HepG2 (cell line): ENCODE measurements around the gene S100P. TPM values are rescaled to one million over a fixed set of nuclear protein-coding genes. Genes with fewer than 3 reads are reported as not detected.

Source experiments
- ATAD3A ChIP-seq: sonication (generic); formaldehyde crosslinking; IDR thresholded peaks from 2 replicates; pipeline ENCODE4 v1.4.0; 2020; ENCODE audit warnings: missing genetic modification reagents
- BCL6 ChIP-seq: IDR thresholded peaks from 2 replicates; pipeline ENCODE4 v1.6.1; 2016; ENCODE audit warnings: missing genetic modification reagents, missing compliant biosample characterization
- CEBPG ChIP-seq: IDR thresholded peaks from 2 replicates; pipeline ENCODE4 v1.6.1; 2016
- HCFC1 ChIP-seq: fragments of 150-350 bp; IDR thresholded peaks from 2 replicates; pipeline ENCODE4 v1.6.1; 2014; ENCODE audit warnings: low read depth, low read length
- HDAC2 ChIP-seq: sonication (generic); formaldehyde crosslinking; IDR thresholded peaks from 2 replicates; pipeline ENCODE4 v1.4.0; 2020; ENCODE audit warnings: missing genetic modification reagents
- JUN ChIP-seq: sonication (generic); formaldehyde crosslinking; IDR thresholded peaks from 2 replicates; pipeline ENCODE4 v1.4.0; 2020; ENCODE audit warnings: mild to moderate bottlenecking, missing genetic modification reagents
- KDM1A ChIP-seq: IDR thresholded peaks from 2 replicates; pipeline ENCODE4 v1.6.1; 2016; ENCODE audit warnings: missing compliant biosample characterization
- KDM2A ChIP-seq: sonication (generic); formaldehyde crosslinking; IDR thresholded peaks from 2 replicates; pipeline ENCODE4 v1.4.0; 2020; ENCODE audit warnings: low read depth, missing genetic modification reagents, borderline replicate concordance
- NCOA1 ChIP-seq: sonication (generic); formaldehyde crosslinking; IDR thresholded peaks from 2 replicates; pipeline ENCODE4 v1.9.0; 2021; ENCODE audit warnings: missing genetic modification reagents
- RNF2 ChIP-seq: fragments of 450-650 bp; conservative IDR thresholded peaks from 2 replicates; pipeline ENCODE4 v1.6.1; 2016; ENCODE audit warnings: low read depth
- SOX5 ChIP-seq: IDR thresholded peaks from 2 replicates; pipeline ENCODE4 v1.6.1; 2016; ENCODE audit warnings: borderline replicate concordance
- TAF1 ChIP-seq: sonication (generic); formaldehyde crosslinking; IDR thresholded peaks from 2 replicates; pipeline ENCODE4 v1.4.0; 2020; ENCODE audit warnings: missing genetic modification reagents
- TGIF2 ChIP-seq: IDR thresholded peaks from 2 replicates; pipeline ENCODE4 v1.6.1; 2016; ENCODE audit warnings: control low read depth, missing compliant biosample characterization
- ZBTB38 ChIP-seq: sonication (generic); formaldehyde crosslinking; IDR thresholded peaks from 2 replicates; pipeline ENCODE4 v1.5.1; 2020; ENCODE audit warnings: mild to moderate bottlenecking, missing genetic modification reagents
- ZBTB46 ChIP-seq: sonication (generic); formaldehyde crosslinking; IDR thresholded peaks from 2 replicates; pipeline ENCODE4 v1.4.0; 2020; ENCODE audit warnings: mild to moderate bottlenecking, missing genetic modification reagents, borderline replicate concordance
- ZFP62 ChIP-seq: sonication (generic); formaldehyde crosslinking; IDR thresholded peaks from 2 replicates; pipeline ENCODE4 v1.4.0; 2020; ENCODE audit warnings: missing genetic modification reagents
- ZNF160 ChIP-seq: sonication (generic); formaldehyde crosslinking; IDR thresholded peaks from 2 replicates; pipeline ENCODE4 v1.8.0; 2022; ENCODE audit warnings: mild to moderate bottlenecking, inconsistent platforms, missing genetic modification reagents
- ZNF614 ChIP-seq: IDR thresholded peaks from 2 replicates; pipeline ENCODE4 v1.6.1; 2018; ENCODE audit warnings: missing biosample characterization, missing genetic modification reagents, inconsistent platforms, borderline replicate concordance
- polyA plus RNA-seq, 8 experiments: library from polyadenylated mRNA; depleted of rRNA in 3 of 8; stranded (reverse) in 7 of 8; unstranded in 1 of 8; fragments of >200 nt; fragmentation: Illumina TruSeq in 4 of 8; extraction: Trizol in 4 of 8; gene quantifications; 2 replicates each; pipeline versions ENCODE4 v1.2.1 to v1.2.3, GENCODE V29; 2011 to 2016; ENCODE audit warnings: low read depth in 4 of 8, missing spikeins in 1 of 8, mixed read lengths in 1 of 8; ENCODE audit not compliant: insufficient read depth in 1 of 8
- total RNA-seq, 5 experiments: library from RNA; depleted of rRNA; stranded (reverse); fragments of >200 nt; fragmentation: Illumina TruSeq; extraction: Trizol; gene quantifications; 2 replicates each; pipeline ENCODE4 v1.2.3, GENCODE V29; 2016; ENCODE audit warnings: low read depth in 1 of 5
- TF ChIP-seq, protein P1 (sequence below): sonication (generic); formaldehyde crosslinking; IDR thresholded peaks from 2 replicates; pipeline ENCODE4 v1.5.0; 2020; ENCODE audit warnings: mild to moderate bottlenecking, missing genetic modification reagents, borderline replicate concordance

The S100P gene
- total and polyA plus RNA-seq, 2 of the 13 experiments (the other 11 are each of a cell fraction or from before 2014, with no cell fraction given) = 278 to 1,649 TPM

GRCh38 chr4:6695660-6696610 lies 2.3 kb downstream of the S100P start (continued):
- TF ChIP-seq ZNF160 (CRISPR knock-in tag) (peak; percentile 66; the same call in 1 of the 2 replicates), ATAD3A (CRISPR knock-in tag) (no peak), TAF1 (peak; percentile 58), HCFC1 (no peak), TGIF2 (CRISPR knock-in tag) (peak; percentile 94), KDM1A (peak; percentile 61; the same call in 1 of the 2 replicates), KDM2A (CRISPR knock-in tag) (peak; percentile 76; the same call in 1 of the 2 replicates), HDAC2 (peak; percentile 98), BCL6 (CRISPR knock-in tag) (peak; percentile 93), NCOA1 (CRISPR knock-in tag) (no peak), ZFP62 (no peak), SOX5 (peak; percentile 96), ZNF614 (CRISPR knock-in tag) (peak; percentile 92), CEBPG (peak; percentile 100), JUN (CRISPR knock-in tag) (no peak), ZBTB46 (CRISPR knock-in tag) (no peak), RNF2 (no peak), ZBTB38 (CRISPR knock-in tag) (peak; percentile 73; the same call in 1 of the 2 replicates)
- TF ChIP-seq, protein P1, sequence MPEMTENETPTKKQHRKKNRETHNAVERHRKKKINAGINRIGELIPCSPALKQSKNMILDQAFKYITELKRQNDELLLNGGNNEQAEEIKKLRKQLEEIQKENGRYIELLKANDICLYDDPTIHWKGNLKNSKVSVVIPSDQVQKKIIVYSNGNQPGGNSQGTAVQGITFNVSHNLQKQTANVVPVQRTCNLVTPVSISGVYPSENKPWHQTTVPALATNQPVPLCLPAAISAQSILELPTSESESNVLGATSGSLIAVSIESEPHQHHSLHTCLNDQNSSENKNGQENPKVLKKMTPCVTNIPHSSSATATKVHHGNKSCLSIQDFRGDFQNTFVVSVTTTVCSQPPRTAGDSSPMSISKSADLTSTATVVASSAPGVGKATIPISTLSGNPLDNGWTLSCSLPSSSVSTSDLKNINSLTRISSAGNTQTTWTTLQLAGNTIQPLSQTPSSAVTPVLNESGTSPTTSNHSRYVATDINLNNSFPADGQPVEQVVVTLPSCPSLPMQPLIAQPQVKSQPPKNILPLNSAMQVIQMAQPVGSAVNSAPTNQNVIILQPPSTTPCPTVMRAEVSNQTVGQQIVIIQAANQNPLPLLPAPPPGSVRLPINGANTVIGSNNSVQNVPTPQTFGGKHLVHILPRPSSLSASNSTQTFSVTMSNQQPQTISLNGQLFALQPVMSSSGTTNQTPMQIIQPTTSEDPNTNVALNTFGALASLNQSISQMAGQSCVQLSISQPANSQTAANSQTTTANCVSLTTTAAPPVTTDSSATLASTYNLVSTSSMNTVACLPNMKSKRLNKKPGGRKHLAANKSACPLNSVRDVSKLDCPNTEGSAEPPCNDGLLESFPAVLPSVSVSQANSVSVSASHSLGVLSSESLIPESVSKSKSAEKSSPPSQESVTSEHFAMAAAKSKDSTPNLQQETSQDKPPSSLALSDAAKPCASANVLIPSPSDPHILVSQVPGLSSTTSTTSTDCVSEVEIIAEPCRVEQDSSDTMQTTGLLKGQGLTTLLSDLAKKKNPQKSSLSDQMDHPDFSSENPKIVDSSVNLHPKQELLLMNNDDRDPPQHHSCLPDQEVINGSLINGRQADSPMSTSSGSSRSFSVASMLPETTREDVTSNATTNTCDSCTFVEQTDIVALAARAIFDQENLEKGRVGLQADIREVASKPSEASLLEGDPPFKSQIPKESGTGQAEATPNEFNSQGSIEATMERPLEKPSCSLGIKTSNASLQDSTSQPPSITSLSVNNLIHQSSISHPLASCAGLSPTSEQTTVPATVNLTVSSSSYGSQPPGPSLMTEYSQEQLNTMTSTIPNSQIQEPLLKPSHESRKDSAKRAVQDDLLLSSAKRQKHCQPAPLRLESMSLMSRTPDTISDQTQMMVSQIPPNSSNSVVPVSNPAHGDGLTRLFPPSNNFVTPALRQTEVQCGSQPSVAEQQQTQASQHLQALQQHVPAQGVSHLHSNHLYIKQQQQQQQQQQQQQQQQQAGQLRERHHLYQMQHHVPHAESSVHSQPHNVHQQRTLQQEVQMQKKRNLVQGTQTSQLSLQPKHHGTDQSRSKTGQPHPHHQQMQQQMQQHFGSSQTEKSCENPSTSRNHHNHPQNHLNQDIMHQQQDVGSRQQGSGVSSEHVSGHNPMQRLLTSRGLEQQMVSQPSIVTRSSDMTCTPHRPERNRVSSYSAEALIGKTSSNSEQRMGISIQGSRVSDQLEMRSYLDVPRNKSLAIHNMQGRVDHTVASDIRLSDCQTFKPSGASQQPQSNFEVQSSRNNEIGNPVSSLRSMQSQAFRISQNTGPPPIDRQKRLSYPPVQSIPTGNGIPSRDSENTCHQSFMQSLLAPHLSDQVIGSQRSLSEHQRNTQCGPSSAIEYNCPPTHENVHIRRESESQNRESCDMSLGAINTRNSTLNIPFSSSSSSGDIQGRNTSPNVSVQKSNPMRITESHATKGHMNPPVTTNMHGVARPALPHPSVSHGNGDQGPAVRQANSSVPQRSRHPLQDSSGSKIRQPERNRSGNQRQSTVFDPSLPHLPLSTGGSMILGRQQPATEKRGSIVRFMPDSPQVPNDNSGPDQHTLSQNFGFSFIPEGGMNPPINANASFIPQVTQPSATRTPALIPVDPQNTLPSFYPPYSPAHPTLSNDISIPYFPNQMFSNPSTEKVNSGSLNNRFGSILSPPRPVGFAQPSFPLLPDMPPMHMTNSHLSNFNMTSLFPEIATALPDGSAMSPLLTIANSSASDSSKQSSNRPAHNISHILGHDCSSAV (CRISPR knock-in tag) = no peak
